Right atrium auricular region (tissue), 2 donors: ENCODE measurements around the gene MYL12B. TPM values are rescaled to one million over a fixed set of nuclear protein-coding genes. Genes with fewer than 3 reads are reported as not detected.

ENCODE experiments used
- DNase-seq: peaks from one replicate; pipeline ENCODE4 v3.0.0-alpha.2; 2019; ENCODE audit warnings: low spot score
- H3K27ac ChIP-seq, 2 donors: fragments of 200-600 bp; sonication (generic); 1 replicate in 1 of 2; 2 replicates in 1 of 2; pipeline ENCODE4 v1.5.1; 2016 to 2019
- H3K27me3 ChIP-seq, 2 donors: fragments of 200-600 bp; sonication (generic); one replicate each; pipeline versions ENCODE4 v1.5.1 to v1.6.0; 2017 to 2019
- H3K36me3 ChIP-seq: fragments of 200-600 bp; sonication (generic); one replicate; pipeline ENCODE4 v1.5.1; 2016
- H3K4me1 ChIP-seq, 2 donors: fragments of 200-600 bp; sonication (generic); one replicate each; pipeline versions ENCODE4 v1.5.1 to v1.6.0; 2017 to 2019
- H3K4me3 ChIP-seq, 2 donors: fragments of 200-600 bp; sonication (generic); 1 replicate in 1 of 2; 2 replicates in 1 of 2; pipeline ENCODE4 v1.5.1; 2017 to 2019; ENCODE audit warnings: mild to moderate bottlenecking in 1 of 2, moderate library complexity in 1 of 2
- H3K9me3 ChIP-seq, 2 donors: fragments of 200-600 bp; sonication (generic); one replicate each; pipeline ENCODE4 v1.5.1; 2019
- CTCF ChIP-seq, 2 donors: fragments of 200-600 bp; sonication (generic); IDR thresholded peaks; one replicate each; pipeline ENCODE4 v1.5.1; 2019; ENCODE audit warnings: antibody characterized with exemption in 2 of 2
- total RNA-seq, 2 donors: library from RNA; depleted of rRNA; stranded (reverse); fragments of >200 nt; gene quantifications; one replicate each; pipeline ENCODE4 v1.1.0, GENCODE V29; 2016

Gene MYL12B
- total RNA-seq, 2 donors from 2014 or later = 180 to 231 TPM

DNA sequence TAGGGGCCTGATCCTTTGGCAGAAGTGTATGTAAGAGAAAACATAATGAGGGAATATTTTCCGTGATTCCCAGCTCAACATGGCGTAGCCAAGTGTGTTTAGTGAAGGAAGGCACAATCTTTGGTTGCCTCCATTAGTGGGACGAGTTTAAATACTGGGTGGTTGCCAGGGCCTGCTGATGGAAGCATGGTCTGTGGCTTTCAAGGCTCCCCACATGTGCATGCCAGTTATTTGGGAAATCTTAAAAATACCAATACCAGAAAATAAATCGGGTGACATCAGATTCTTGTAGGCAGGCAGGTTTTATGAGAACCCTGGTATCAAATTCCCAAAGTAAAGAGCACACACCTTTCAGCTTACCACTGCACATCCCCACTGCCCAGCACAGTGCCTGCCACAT, 7.2 kb upstream of the MYL12B start:
- H3K36me3 ChIP-seq = peaks cover 73% of the 10 kb centered on the region
- TF ChIP-seq CTCF (IDR thresholded peaks at IDR 0.05) = no peak
- peak overlapping the region; percentile 58 to 99 for H3K27ac ChIP-seq
- H3K4me3 ChIP-seq = peak overlapping the region in 1 of 2 donors; percentile 50
- peaks cover 0 to 82% of the 10 kb centered on the region in 2 donors for H3K4me1 ChIP-seq
- no peak for DNase-seq
- no peaks in the 10 kb centered on the region for H3K9me3 ChIP-seq
- no peaks in the 10 kb centered on the region for H3K27me3 ChIP-seq

DNA sequence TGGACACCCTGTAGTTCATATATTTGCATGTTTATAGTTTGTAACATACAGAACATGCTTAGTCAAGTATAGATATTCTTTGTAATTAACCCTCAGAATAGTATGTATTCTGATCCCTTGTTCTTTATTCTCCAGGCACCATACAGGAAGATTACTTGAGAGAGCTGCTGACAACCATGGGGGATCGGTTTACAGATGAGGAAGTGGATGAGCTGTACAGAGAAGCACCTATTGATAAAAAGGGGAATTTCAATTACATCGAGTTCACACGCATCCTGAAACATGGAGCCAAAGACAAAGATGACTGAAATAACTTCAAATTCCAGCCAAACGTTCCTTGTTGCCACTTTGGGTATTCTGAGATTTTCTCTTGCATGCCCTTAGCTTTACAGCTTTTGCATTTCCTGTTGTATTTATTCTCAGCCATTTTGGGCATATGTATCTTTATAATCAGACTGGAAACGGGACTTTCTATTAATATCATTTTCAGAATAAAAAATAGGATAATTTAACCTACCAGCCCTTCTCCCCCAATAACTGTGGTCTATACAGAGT, 6.2 kb upstream of the MYL12B start:
- no peak for TF ChIP-seq CTCF (IDR thresholded peaks at IDR 0.05)
- Histone ChIP-seq H3K4me3 (peak overlapping the region in 1 of 2 donors; percentile 50), H3K27me3 (no peaks in the 10 kb centered on the region), H3K36me3 (peaks cover 68% of the 10 kb centered on the region), H3K4me1 (peaks cover 0 to 79% of the 10 kb centered on the region in 2 donors), H3K27ac (peak overlapping the region; percentile 52 to 99), H3K9me3 (no peaks in the 10 kb centered on the region)
- no peak for DNase-seq

GRCh38 chr18:3256693-3257626, 5.0 kb upstream of the MYL12B start:
- Histone ChIP-seq H3K4me3 (peak overlapping the region in 1 of 2 donors; percentile 50), H3K36me3 (peaks cover 68% of the 10 kb centered on the region)
- TF ChIP-seq CTCF (IDR thresholded peaks at IDR 0.05) = no peak

DNA sequence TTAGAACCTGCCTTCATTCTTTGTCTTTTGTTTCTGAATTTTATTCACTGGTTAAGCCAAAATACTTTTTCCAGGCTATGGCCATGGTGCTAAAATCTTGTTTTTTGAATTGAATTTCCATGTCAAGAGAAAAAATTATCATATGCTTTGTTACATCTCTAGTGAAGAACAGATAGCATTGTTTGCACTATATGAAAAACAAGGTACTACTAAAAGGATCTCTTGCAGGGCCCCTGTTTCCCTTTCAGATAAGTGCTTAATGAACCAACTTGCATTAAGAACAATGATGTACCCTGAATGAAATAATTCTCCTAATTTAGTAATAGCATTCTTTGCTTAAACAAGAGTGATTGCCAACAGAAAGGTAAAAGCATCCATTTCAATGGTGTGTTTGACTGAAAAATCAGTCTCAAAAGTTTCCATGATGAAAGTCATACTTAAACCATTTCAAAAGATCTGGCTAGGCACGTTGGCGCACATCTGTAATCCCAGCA, 4.3 kb upstream of the MYL12B start:
- Histone ChIP-seq H3K27ac (peak overlapping the region; percentile 52 to 99), H3K4me3 (no peak overlapping the region), H3K36me3 (peaks cover 67% of the 10 kb centered on the region), H3K4me1 (peaks cover 0 to 63% of the 10 kb centered on the region in 2 donors), H3K27me3 (no peaks in the 10 kb centered on the region), H3K9me3 (no peaks in the 10 kb centered on the region)
- TF ChIP-seq CTCF (IDR thresholded peaks at IDR 0.05) = no peak
- no peak for DNase-seq

More at GRCh38 chr18:3256693-3257626, 5.0 kb upstream of the MYL12B start:
- Histone ChIP-seq H3K9me3 (no peaks in the 10 kb centered on the region), H3K27ac (peak overlapping the region; percentile 52 to 99), H3K27me3 (no peaks in the 10 kb centered on the region), H3K4me1 (peaks cover 0 to 70% of the 10 kb centered on the region in 2 donors)
- DNase-seq = no peak

GRCh38 chr18:3260995-3261372, 949 bp upstream of the MYL12B start:
- no peak for TF ChIP-seq CTCF (IDR thresholded peaks at IDR 0.05)
- H3K4me1 ChIP-seq = peaks cover 0 to 61% of the 10 kb centered on the region in 2 donors

More at GRCh38 chr18:3260995-3261372, 949 bp upstream of the MYL12B start:
- peak overlapping the region; percentile 96 to 98 for H3K27ac ChIP-seq
- DNase-seq = no peak
- H3K27me3 ChIP-seq = no peaks in the 10 kb centered on the region
- H3K36me3 ChIP-seq = peaks cover 33% of the 10 kb centered on the region
- H3K9me3 ChIP-seq = no peaks in the 10 kb centered on the region
- peak overlapping the region; percentile 96 to 98 for H3K4me3 ChIP-seq
